GM15510 (cell line): Measurements from ENCODE around the gene TNXB.

Experiments used
- POLR2A ChIP-seq: IDR thresholded peaks from 3 replicates; pipeline ENCODE4 v1.6.1; 2011; ENCODE audit warnings: borderline replicate concordance; ENCODE audit not compliant: insufficient read length; ENCODE audit errors: extremely low read depth

The TNXB gene

GRCh38 chr6:32108094-32108627, 977 bp downstream of the TNXB start:
- no peak for TF ChIP-seq POLR2A

GRCh38 chr6:32107406-32107805, 1.7 kb downstream of the TNXB start:
- no peak for TF ChIP-seq POLR2A

GRCh38 chr6:32105433-32105832, 3.7 kb downstream of the TNXB start:
- TF ChIP-seq POLR2A, result no peak

- no peak for TF ChIP-seq POLR2A
Measured at GRCh38 chr6:32102255-32102654, 6.9 kb downstream of the TNXB start.

GRCh38 chr6:32097364-32097763, 11.8 kb downstream of the TNXB start:
- no peak for TF ChIP-seq POLR2A

GRCh38 chr6:32096394-32097258, 12.5 kb downstream of the TNXB start:
- TF ChIP-seq POLR2A, result no peak

DNA sequence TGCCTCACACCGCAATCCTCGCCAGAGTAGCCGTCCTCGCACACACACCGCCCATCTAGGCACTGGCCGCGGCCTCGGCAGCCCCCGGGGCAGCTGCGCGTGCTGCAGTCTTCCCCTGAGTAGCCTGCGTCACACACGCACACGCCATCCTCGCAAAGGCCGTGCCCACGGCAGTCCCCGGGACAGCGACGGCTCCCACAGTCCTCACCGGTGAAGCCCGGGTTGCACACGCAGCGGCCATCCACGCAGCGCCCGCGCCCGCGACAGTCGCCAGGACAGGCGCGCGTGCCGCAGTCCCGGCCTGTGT, 13.1 kb downstream of the TNXB start:
- no peak for TF ChIP-seq POLR2A

- TF ChIP-seq POLR2A, result no peak
Measured at GRCh38 chr6:32095338-32096086, 13.6 kb downstream of the TNXB start.

- TF ChIP-seq POLR2A, result no peak
Measured at GRCh38 chr6:32092760-32093497, 16.2 kb downstream of the TNXB start.

- no peak for TF ChIP-seq POLR2A
Measured at GRCh38 chr6:32089082-32089828, 19.9 kb downstream of the TNXB start.

DNA sequence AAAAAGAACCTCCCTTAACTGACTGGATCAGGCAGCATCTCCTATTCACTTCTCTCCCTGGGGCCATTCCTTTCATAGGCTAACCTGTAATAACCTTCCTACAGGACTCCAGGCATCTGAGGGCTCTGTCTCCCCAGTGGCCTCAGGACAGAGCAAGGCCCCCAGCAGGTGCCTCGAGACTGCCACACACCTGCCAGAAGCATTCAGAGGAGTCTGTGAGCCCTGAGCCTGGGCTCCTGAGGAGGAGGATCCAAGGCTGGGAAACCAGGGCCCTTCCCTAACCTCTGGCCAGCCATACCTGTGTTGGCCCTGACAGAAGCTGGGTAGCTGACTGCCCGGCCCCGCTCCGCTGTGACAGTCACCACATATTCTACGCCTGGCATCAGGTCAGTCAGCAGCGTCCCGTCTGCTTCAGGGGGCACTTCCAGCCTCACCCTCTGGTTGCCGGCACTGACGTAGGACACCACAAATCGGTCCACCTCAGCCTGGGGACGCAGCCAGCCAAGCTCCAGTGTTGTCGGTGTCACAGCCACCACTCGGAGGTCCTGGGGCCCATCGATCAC, 20.6 kb downstream of the TNXB start:
- no peak for TF ChIP-seq POLR2A

DNA sequence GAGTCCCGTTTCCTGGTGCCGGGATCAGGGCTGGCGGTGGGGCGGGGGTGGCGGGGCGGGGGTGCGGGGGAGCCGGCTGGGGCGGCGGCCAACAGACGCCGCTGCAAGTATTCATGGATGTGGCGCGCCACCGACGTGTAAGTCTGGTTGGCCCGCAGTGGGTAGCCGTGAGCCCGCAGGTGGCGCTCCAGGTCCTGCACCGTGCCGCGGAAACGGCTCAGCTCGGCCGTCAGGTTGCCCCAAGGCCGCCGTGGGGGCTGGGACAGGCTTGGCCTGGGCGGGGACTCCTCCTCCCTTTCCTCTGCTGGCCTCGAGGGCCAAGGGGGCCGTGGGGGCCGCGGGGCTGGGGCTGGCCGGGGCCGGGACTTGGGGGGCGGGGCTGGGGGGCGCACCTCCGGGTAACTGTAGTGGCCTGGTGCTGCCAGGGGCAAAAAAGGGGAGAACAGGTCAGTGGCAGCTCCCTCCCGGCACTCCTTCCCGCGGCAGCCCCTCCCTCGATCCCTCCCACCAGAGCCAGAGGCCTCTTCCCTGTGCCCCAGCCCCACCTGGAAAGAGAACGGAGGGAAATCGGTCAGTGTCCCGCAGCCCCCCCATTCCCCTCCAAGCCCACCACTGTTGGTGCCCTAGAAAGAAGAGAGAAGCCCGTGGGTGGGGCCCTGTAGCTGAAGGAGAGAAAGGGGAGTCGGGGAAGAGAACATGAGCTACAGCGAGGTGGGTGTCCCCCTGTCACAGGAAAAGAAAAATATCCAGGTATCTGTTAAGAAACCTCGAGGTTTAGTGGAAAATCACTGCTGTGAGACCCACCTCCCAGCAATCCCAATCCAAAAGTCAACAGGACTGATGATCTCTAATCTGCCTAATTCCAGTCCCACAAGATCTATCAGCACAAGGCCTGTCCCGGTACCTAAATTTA, 21.3 kb downstream of the TNXB start:
- no peak for TF ChIP-seq POLR2A
